Gastrocnemius medialis (tissue), 4 donors: ENCODE results near the gene SMYD1.

Source experiments
- CTCF ChIP-seq, 5 experiments: fragments of 450-650 bp in 3 of 5; fragments of 200-600 bp in 2 of 5; sonication (generic) in 2 of 5; IDR thresholded peaks in 4 of 5; conservative IDR thresholded peaks in 1 of 5; 1 replicate in 4 of 5; 2 replicates in 1 of 5; pipeline ENCODE4 v1.5.1; 2016 to 2019; ENCODE audit warnings: antibody characterized with exemption in 5 of 5, mild to moderate bottlenecking in 3 of 5, moderate library complexity in 3 of 5
- POLR2A ChIP-seq, 2 donors: fragments of 450-650 bp; IDR thresholded peaks; one replicate each; pipeline ENCODE4 v1.6.1; 2017; ENCODE audit warnings: antibody characterized with exemption in 2 of 2, mild to moderate bottlenecking in 2 of 2, moderate library complexity in 2 of 2

DNA sequence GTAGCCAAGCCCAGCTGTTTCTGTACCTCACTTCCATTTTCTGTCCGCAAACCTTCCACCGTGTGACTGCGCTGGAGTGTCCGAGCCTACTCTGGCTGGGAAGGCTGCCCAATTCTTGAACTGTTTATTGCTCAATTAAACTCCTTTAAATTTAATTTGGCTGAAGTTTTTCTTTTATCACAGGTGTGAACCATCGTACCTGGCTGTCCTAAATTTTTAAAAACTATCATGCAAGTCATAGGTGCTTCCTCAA lies 45.0 kb upstream of the SMYD1 start:
- TF ChIP-seq CTCF (IDR thresholded peaks at IDR 0.05 in 4 of 5, conservative IDR thresholded peaks at IDR 0.05 in 1 of 5) = no peak
- no peak for TF ChIP-seq POLR2A (IDR thresholded peaks at IDR 0.05)
